Heart right ventricle (tissue), 16 donors: Measurements from ENCODE around the gene CCDC102A. TPM values are rescaled to one million over a fixed set of nuclear protein-coding genes. Genes with fewer than 3 reads are reported as not detected.
A peak's percentile ranks its signal among the peaks of the same experiment; 100 is the strongest.
"Not testable (repeated sequence)": the region's sequence is repeated elsewhere in the genome, so short reads cannot be mapped to it uniquely, and the experiment has no call there.

ENCODE experiments used
- ATAC-seq, 8 donors: fragments of 200-7000 bp; cut with Tn5 transposase; one replicate each; pipeline ENCODE4 v1.9.1; 2020; ENCODE audit warnings: mild to moderate bottlenecking in 8 of 8, moderate library complexity in 8 of 8, moderate number of reproducible peaks in 1 of 8
- DNase-seq, 2 donors: peaks; one replicate each; pipeline ENCODE4 v3.0.0-alpha.2; 2020
- H3K27ac ChIP-seq, 10 donors: fragments of 200-600 bp; sonication (generic) in 2 of 10; one replicate each; pipeline versions ENCODE4 v1.5.0 to v1.8.0; 2020 to 2022; ENCODE audit warnings: mild to moderate bottlenecking in 3 of 10
- H3K27me3 ChIP-seq, 7 donors: fragments of 200-600 bp; one replicate each; pipeline ENCODE4 v1.8.0; 2021 to 2022; ENCODE audit warnings: mild to moderate bottlenecking in 2 of 7
- H3K36me3 ChIP-seq, 9 donors: fragments of 200-600 bp; sonication (generic) in 1 of 9; one replicate each; pipeline versions ENCODE4 v1.5.0 to v1.8.0; 2020 to 2022; ENCODE audit warnings: mild to moderate bottlenecking in 2 of 9
- H3K4me1 ChIP-seq, 9 donors: fragments of 200-600 bp; sonication (generic) in 1 of 9; one replicate each; pipeline versions ENCODE4 v1.5.0 to v1.8.0; 2020 to 2022; ENCODE audit warnings: mild to moderate bottlenecking in 4 of 9
- H3K4me3 ChIP-seq, 10 donors: fragments of 200-600 bp; sonication (generic) in 2 of 10; one replicate each; pipeline versions ENCODE4 v1.5.0 to v1.8.0; 2020 to 2022; ENCODE audit warnings: mild to moderate bottlenecking in 7 of 10, moderate library complexity in 2 of 10
- H3K9me3 ChIP-seq, 11 donors: fragments of 200-600 bp in 10 of 11; sonication (generic) in 2 of 11; one replicate each; pipeline versions ENCODE4 v1.5.0 to v1.8.0; 2013 to 2022; ENCODE audit warnings: mild to moderate bottlenecking in 2 of 11, control low read depth in 1 of 11, moderate library complexity in 1 of 11
- WGBS, 2 donors: extraction: QIAGEN DNeasy Blood & Tissue Kit; methylation state at CpG; one replicate each; pipeline ENCODE4 v1.1.7; 2013; ENCODE audit warnings: inconsistent platforms in 1 of 2; 5-methylcytosine and 5-hydroxymethylcytosine counted together
- intact Hi-C, 10 donors: fragments of 100-400 bp; cut with DNase I; formaldehyde crosslinking; loops; one replicate each; pipeline versions ENCODE4 v1.11.1 to v1.14.2; 2022
- polyA plus RNA-seq, 2 donors: library from polyadenylated mRNA; stranded (reverse); fragments of 200-250 nt; gene quantifications; one replicate each; pipeline ENCODE4 v1.2.3, GENCODE V29; 2013
- total RNA-seq, 10 donors: library from RNA; stranded (reverse); fragmentation: NEBNext Ultra II Directional in 3 of 10; extraction: Animal tissue kit (Norgen Biotek cat#: 25700) in 3 of 10; gene quantifications; one replicate each; pipeline versions ENCODE4 v1.2.1 to v1.2.4, GENCODE V29; 2021 to 2023
- TF ChIP-seq, protein P1 (sequence below), 9 donors: fragments of 200-600 bp; sonication (generic) in 2 of 9; IDR thresholded peaks; one replicate each; pipeline versions ENCODE4 v1.5.0 to v1.8.0; 2021 to 2022; ENCODE audit warnings: antibody characterized with exemption in 9 of 9, mild to moderate bottlenecking in 5 of 9, moderate library complexity in 1 of 9
- donor health status: Arrhythmogenic right ventricular cardiomyopathy.
- donor health status: ischemic (EF 13 %, LVEDD 7.1; RV severe dilation, severe dysfunction).
- donor health status: healthy with polysubstance abuse.
- donor health status: DM: no; HTN: yes; CAD: no.
- donor health status: DM: no; HTN: no; CAD: no.
- donor health status: ischemic (EF 25% LVEDD 6.9; RV normal size, moderate dysfunction).
- donor health status: ischemic (EF 25% LVEDD 5.7; RV mildly dilated, moderate dysfunction).
- donor health status: healthy.
- donor health status: DM: yes; HTN: yes; CAD: no.
- donor health status: Ischemic cardiomyopathy.
- donor health status: ischemic (EF 35%, LVEDD 5.7; RV mildly dilated, moderate dysfunction).
- donor health status: nonischemic (EF 11% LVEDD 7.7; RV severe dilation, severe dysfunction).
- donor health status: DM: yes; HTN: yes; CAD: no.
- donor health status: PGD.
- donor health status: ischemic (EF 29% LVEDD 5.4; RV normal size, mild dysfunction).
- donor health status: nonischemic (EF 23%, LVEDD 6.1; RV moderate dilation, normal function).

The CCDC102A gene
- total and polyA plus RNA-seq, 12 donors = 3.1 to 10.2 (median 5.1) TPM

DNA sequence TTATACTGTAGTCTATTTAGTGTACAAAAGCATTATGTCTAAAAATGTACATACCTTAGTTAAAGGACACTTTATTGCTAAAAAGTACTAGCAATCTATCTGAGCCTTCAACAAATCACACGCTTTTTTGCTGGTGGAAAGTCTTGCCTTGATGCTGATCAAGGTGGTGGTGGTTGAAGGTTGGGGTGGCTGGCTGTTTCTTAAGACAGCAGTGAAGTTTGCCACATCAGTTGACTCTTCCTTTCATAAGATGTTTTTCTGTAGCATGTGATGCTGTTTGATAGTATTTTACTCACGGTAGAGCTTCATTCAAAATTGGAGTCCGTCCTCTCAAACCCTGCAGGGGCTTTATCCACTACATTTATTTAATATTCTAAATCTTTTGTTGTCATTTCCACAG, 14.7 kb upstream of the CCDC102A start:
- Histone ChIP-seq H3K9me3 (peaks cover 0 to 16% (median 0%) of the 10 kb centered on the region in 11 donors), H3K4me3 (no peak overlapping the region), H3K27ac (no peak overlapping the region), H3K4me1 (no peaks in the 10 kb centered on the region), H3K27me3 (peaks cover 0 to 27% (median 0%) of the 10 kb centered on the region in 7 donors), H3K36me3 (no peaks in the 10 kb centered on the region)
- ATAC-seq = no peak
- no peak for DNase-seq
- TF ChIP-seq, protein P1, sequence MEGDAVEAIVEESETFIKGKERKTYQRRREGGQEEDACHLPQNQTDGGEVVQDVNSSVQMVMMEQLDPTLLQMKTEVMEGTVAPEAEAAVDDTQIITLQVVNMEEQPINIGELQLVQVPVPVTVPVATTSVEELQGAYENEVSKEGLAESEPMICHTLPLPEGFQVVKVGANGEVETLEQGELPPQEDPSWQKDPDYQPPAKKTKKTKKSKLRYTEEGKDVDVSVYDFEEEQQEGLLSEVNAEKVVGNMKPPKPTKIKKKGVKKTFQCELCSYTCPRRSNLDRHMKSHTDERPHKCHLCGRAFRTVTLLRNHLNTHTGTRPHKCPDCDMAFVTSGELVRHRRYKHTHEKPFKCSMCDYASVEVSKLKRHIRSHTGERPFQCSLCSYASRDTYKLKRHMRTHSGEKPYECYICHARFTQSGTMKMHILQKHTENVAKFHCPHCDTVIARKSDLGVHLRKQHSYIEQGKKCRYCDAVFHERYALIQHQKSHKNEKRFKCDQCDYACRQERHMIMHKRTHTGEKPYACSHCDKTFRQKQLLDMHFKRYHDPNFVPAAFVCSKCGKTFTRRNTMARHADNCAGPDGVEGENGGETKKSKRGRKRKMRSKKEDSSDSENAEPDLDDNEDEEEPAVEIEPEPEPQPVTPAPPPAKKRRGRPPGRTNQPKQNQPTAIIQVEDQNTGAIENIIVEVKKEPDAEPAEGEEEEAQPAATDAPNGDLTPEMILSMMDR (IDR thresholded peaks at IDR 0.05) = no peak
- intact Hi-C loops = no loop called here
- 92 to 97% methylated on average over 3 of the region's 3 CpGs for WGBS, 2 donors

DNA sequence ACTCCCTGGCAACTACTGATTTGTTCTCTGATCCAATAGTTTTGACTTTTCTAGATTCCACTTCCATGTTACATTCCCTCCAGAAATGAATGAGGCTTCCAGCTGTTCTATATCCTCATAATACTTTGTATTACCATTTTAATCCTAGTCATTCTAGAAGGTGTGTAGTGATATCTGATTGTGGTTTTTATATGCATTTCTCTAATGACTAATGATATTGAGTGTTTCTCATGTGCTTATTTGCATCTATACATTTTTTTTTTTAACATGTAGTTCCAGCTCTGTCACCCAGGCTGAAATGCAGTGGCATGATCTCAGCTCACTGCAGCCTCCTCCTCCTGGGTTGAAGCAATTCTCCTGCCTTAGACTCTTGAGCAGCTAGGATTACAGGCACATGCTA, 13.4 kb upstream of the CCDC102A start:
- intact Hi-C loops = no loop called here
- H3K36me3 ChIP-seq = no peaks in the 10 kb centered on the region
- peaks cover 0 to 36% (median 0%) of the 10 kb centered on the region in 7 donors for H3K27me3 ChIP-seq
- TF ChIP-seq, protein P1 (IDR thresholded peaks at IDR 0.05) = no peak
- H3K4me3 ChIP-seq = no peak overlapping the region
- H3K4me1 ChIP-seq = peaks cover 0 to 3% (median 0%) of the 10 kb centered on the region in 9 donors
- ATAC-seq = no peak
- peaks cover 0 to 16% (median 0%) of the 10 kb centered on the region in 11 donors for H3K9me3 ChIP-seq
- DNase-seq = no peak
- H3K27ac ChIP-seq = no peak overlapping the region

DNA sequence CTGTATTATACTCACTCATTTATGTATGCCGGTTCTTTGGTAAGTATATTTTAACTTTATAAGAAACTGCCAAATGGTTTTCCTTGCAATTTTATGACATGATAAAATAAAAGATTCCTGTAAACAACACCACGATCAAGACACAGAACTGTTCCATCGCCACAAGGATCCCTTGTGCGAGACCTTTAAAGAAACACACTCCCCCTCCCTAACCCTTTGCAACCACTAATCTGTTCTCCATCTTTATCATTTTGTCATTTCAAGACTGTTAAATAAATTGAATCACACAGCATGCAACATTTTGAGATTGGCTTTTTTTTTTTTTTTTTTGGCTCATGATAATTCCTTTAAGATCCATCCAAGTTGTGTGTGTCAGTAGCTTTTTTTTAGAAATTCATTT, 12.0 kb upstream of the CCDC102A start:
- intact Hi-C loops = no loop called here
- Histone ChIP-seq H3K9me3 (peaks cover 0 to 13% (median 0%) of the 10 kb centered on the region in 11 donors), H3K4me3 (no peak overlapping the region), H3K36me3 (no peaks in the 10 kb centered on the region), H3K27me3 (peaks cover 0 to 40% (median 0%) of the 10 kb centered on the region in 7 donors), H3K27ac (no peak overlapping the region), H3K4me1 (peaks cover 0 to 16% (median 0%) of the 10 kb centered on the region in 9 donors)
- TF ChIP-seq, protein P1 (IDR thresholded peaks at IDR 0.05) = no peak
- DNase-seq = no peak
- no peak for ATAC-seq
- WGBS, 2 donors = 85 to 86% methylated on average over 4 of the region's 4 CpGs

- intact Hi-C loops, H3K36me3 ChIP-seq, ATAC-seq, H3K27ac ChIP-seq, DNase-seq, H3K4me3 ChIP-seq: not testable (repeated sequence)
- WGBS, 2 donors = 92 to 94% methylated on average over 12 of the region's 12 CpGs
- Histone ChIP-seq H3K27me3 (peaks cover 0 to 42% (median 0%) of the 10 kb centered on the region in 7 donors), H3K9me3 (peaks cover 0 to 13% (median 0%) of the 10 kb centered on the region in 11 donors), H3K4me1 (peaks cover 0 to 25% (median 0%) of the 10 kb centered on the region in 9 donors)
Observed at GRCh38 chr16:57547524-57547923, 11.2 kb upstream of the CCDC102A start.

DNA sequence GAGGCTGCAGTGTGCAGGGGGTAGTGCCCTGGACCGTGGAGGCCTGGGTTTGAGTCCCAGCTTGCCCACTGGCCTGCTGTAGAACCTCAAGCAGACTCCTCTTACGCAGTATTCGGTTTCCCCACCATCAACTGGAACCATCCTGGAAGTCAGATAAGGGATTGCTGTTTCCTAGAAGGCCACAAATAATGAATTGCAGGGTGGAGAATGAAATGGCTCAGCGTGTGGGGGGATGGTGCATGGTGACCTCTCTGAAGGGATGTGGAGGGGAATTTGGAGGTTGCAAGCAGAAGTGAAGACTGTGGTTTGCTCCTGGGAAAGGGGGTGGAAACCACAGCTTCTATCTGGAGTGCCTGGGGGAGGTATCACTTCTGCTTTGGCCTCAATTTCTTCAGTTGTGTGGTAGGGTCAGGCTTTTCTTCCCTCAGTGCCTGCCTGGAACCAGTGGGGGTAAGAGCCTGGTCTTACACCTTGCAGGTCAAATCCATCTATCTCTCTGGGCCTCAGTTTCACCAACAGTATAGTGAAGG, 7.8 kb upstream of the CCDC102A start:
- WGBS, 2 donors = 78 to 84% methylated on average over 4 of the region's 4 CpGs
- Histone ChIP-seq H3K4me1 (peaks cover 0 to 35% (median 0%) of the 10 kb centered on the region in 9 donors), H3K27me3 (peaks cover 0 to 56% (median 0%) of the 10 kb centered on the region in 7 donors), H3K36me3 (no peaks in the 10 kb centered on the region), H3K27ac (peak overlapping the region in 1 of 10 donors; percentile 33), H3K4me3 (peak overlapping the region in 1 of 10 donors; percentile 48), H3K9me3 (no peaks in the 10 kb centered on the region)
- ATAC-seq (peak in 6 of 8 donors; percentile 24 to 66 (median 50)), DNase-seq (peak in 1 of 2 donors; percentile 7)
- TF ChIP-seq, protein P1 (IDR thresholded peaks at IDR 0.05) = no peak
- intact Hi-C loops = no loop called here
